Measurements from ENCODE around the gene ECE1. TPM values are rescaled to one million over a fixed set of nuclear protein-coding genes. Genes with fewer than 3 reads are reported as not detected.

Gene ECE1
- total and polyA plus RNA-seq, 2 of the 8 experiments (the other 6 are each of a cell fraction or from before 2014, with no cell fraction given): 21.4 to 36.8 TPM

GRCh38 chr1:21278860-21279845 is 11.1 kb downstream of the ECE1 start (continued):
- TF ChIP-seq RNF2 (IDR thresholded peaks at IDR 0.05; ENCODE audit: borderline replicate concordance, low read depth, low read length, missing control alignments, poor library complexity, severe bottlenecking): no peak
- no peak for TF ChIP-seq HDAC6 (IDR thresholded peaks at IDR 0.05; ENCODE audit: low read depth, low read length)
- no peak for TF ChIP-seq EGR1 (IDR thresholded peaks at IDR 0.05; ENCODE audit: borderline replicate concordance, low read depth, low read length)
- no peak for TF ChIP-seq SIN3A (conservative IDR thresholded peaks at IDR 0.05 in 1 of 2, IDR thresholded peaks at IDR 0.05 in 1 of 2; ENCODE audit: low read depth in 1 of 2, low read length in 2 of 2)
- no peak for TF ChIP-seq SRF (IDR thresholded peaks at IDR 0.05; ENCODE audit: low read depth, low read length)
- TF ChIP-seq GABPA (IDR thresholded peaks at IDR 0.05; ENCODE audit: borderline replicate concordance, insufficient read depth, low read length): no peak
- no peak for TF ChIP-seq E2F6 (IDR thresholded peaks at IDR 0.05)
- TF ChIP-seq CEBPB (IDR thresholded peaks at IDR 0.05; ENCODE audit: low read depth, low read length): no peak
